ENCODE data around the gene PEPD. TPM values are rescaled to one million over a fixed set of nuclear protein-coding genes. Genes with fewer than 3 reads are reported as not detected.

The PEPD gene
- total RNA-seq, 2 experiments from 2014 or later, result 29.3 to 30.6 TPM

- Mint-ChIP-seq H3K27ac (no peak overlapping the region), H3K9me3 (no peaks in the 10 kb centered on the region), H3K4me3 (no peak overlapping the region), H3K27me3 (no peaks in the 10 kb centered on the region), H3K36me3 (no peaks in the 10 kb centered on the region), H3K4me1 (ENCODE audit: low read depth) (no peaks in the 10 kb centered on the region)
- ChIA-PET CTCF (interaction anchor here (0.7 to 1.5 kb wide), 2 partner anchors 11 to 382 kb away, joined by 3 to 5 read pairs; no protein-coding TSS in a partner anchor), POLR2A (no interaction called here)
- DNase-seq, result no peak
- intact Hi-C loops (cut with micrococcal nuclease), result no loop called here
These were observed 125.7 kb downstream of the PEPD start for GRCh38 chr19:33395561-33396550.

DNA sequence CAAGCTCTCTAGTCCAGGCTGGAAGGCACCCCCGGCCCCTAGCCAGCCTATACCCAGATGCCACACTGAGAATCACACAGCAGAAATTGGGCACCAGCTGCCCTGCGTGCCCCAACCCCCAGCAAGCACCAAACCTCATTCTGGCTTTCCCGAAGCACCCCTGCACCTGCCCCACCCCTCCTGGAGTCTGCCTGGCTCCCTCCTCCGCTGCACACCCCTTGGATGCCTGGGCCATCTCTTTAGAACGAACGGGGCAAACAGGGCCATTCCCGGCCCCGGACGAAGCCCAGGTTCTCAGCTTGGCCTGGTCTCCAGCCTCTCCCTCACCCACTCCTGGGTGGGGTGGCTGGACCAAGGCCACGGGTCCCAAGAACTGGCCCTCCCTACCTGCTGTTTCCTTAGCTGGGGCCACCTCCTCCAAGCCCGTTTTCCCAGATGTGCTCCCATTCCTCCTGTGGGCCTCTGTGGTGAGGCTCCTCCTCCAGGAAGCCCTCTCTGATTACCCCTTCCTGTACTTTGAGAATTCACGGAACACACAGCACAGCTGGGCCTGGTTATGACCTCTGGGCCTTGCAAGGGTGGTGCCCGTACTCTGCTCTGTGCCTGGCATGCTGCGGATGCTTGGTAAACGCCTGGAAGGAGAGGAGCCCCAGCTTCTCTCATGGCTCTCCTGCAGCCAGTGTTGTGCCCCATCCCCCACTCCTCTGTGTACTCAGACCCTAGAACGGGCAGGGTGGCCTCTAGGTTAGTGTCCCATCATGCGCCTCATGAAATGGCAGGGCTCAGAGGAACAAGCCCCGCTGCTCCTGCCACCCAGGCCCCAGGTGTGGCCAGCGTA is 126.6 kb downstream of the PEPD start:
- intact Hi-C loops (cut with micrococcal nuclease), result no loop called here
- Mint-ChIP-seq H3K4me1 (ENCODE audit: low read depth) (no peaks in the 10 kb centered on the region), H3K9me3 (no peaks in the 10 kb centered on the region), H3K27ac (no peak overlapping the region), H3K27me3 (no peaks in the 10 kb centered on the region), H3K36me3 (no peaks in the 10 kb centered on the region), H3K4me3 (no peak overlapping the region)
- CTCF ChIA-PET, result interaction anchor here (1.3 to 1.5 kb wide), 2 partner anchors 12 to 21 kb away, joined by 3 to 5 read pairs; no protein-coding TSS in a partner anchor
- no peak for DNase-seq
- POLR2A ChIA-PET, result no interaction called here

GRCh38 chr19:33394006-33394722 is 127.4 kb downstream of the PEPD start:
- intact Hi-C loops (cut with micrococcal nuclease), result no loop called here
- CTCF ChIA-PET, result interaction anchor here (1.3 kb wide), 1 partner anchor 22 kb away, joined by 3 read pairs; no protein-coding TSS in a partner anchor
- Mint-ChIP-seq H3K36me3 (no peaks in the 10 kb centered on the region), H3K4me3 (no peak overlapping the region), H3K27ac (no peak overlapping the region), H3K9me3 (no peaks in the 10 kb centered on the region), H3K4me1 (ENCODE audit: low read depth) (no peaks in the 10 kb centered on the region), H3K27me3 (no peaks in the 10 kb centered on the region)
- POLR2A ChIA-PET, result no interaction called here
- DNase-seq, result no peak

DNA sequence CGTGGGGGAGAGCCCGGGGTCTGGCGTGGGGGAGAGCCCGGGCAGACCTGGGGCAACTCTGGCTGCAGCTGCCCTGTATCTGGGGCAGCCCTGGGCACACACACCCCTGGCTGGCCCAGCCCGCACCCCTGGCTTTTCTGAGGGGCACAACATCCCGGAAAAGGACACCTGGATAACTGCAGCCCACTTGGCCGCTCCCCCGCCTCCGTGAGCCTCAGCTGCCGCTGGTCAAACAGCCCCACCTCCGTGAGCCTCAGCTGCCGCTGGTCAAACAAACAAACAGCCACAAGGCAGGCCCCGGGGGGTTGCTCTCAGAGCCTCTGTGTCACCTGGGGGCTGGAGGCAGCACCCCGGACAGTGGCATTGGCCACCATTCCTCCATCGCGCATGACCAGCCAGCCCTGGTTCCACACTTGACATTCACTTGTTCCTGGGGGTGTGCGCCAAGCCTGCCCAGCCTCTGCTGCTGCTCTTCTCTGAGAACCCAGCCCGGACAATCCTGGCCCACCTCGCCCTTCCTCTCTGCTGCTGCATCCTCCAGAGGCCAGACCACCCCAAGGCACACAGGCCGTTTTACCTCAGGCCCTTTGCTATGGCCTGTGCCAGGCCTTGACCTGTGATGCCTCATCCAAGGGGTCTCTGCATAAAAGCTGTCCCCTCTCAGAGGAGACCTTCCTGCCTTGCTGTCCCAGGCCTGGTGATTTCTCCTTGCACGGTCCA is 128.1 kb downstream of the PEPD start:
- no peaks in the 10 kb centered on the region for H3K9me3 Mint-ChIP-seq
- DNase-seq, result no peak
- no peaks in the 10 kb centered on the region for H3K27me3 Mint-ChIP-seq
- H3K36me3 Mint-ChIP-seq, result no peaks in the 10 kb centered on the region
- H3K4me3 Mint-ChIP-seq, result no peak overlapping the region
- CTCF ChIA-PET, result interaction anchor here (1.3 to 1.5 kb wide), 2 partner anchors 23 to 37 kb away, joined by 3 read pairs; no protein-coding TSS in a partner anchor
- intact Hi-C loops (cut with micrococcal nuclease), result no loop called here
- POLR2A ChIA-PET, result no interaction called here
- no peak overlapping the region for H3K27ac Mint-ChIP-seq
- H3K4me1 Mint-ChIP-seq (ENCODE audit: low read depth), result no peaks in the 10 kb centered on the region

- H3K27ac Mint-ChIP-seq, result no peak overlapping the region
- no peaks in the 10 kb centered on the region for H3K36me3 Mint-ChIP-seq
- no peaks in the 10 kb centered on the region for H3K4me1 Mint-ChIP-seq (ENCODE audit: low read depth)
- H3K27me3 Mint-ChIP-seq, result no peaks in the 10 kb centered on the region
- H3K9me3 Mint-ChIP-seq, result no peaks in the 10 kb centered on the region
- no peak for DNase-seq
- ChIA-PET POLR2A (no interaction called here), CTCF (interaction anchor here (0.9 to 1.5 kb wide), 2 partner anchors 11 to 38 kb away, joined by 3 read pairs; no protein-coding TSS in a partner anchor)
- intact Hi-C loops (cut with micrococcal nuclease), result no loop called here
- H3K4me3 Mint-ChIP-seq, result no peak overlapping the region
These were observed 129.0 kb downstream of the PEPD start for GRCh38 chr19:33392341-33393285.

DNA sequence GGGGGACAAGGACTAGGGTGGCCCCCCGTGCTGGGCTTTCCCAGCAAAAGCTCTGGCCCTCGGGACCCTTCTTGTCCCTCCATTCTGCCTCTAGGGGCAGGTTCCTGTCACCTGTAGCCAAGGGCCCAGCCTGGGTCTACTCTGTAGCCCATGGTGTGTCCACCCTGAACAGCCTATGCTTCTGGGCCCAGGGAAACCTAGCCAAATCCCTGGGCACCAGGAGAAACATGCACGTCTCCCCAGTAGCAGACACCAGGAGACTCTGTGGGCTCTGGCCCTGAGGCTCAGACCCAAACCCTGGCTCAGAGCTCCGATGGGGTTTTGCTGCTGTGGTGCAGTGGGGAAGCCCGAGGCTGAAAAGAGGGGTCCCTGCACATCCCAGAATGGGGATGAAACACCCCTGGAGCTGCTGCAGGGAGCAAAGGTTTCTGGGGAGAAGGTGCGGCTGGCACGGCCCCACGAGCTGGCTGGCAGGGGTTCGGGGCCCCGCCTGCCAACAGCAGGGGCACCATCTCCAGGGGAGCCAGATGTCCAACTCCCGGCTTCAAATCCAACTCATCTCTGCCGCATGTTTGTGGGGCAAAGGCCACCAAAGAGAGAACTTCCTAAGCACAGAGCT is 129.9 kb downstream of the PEPD start:
- Mint-ChIP-seq H3K27me3 (no peaks in the 10 kb centered on the region), H3K36me3 (no peaks in the 10 kb centered on the region), H3K4me1 (ENCODE audit: low read depth) (no peaks in the 10 kb centered on the region), H3K27ac (no peak overlapping the region), H3K9me3 (no peaks in the 10 kb centered on the region), H3K4me3 (no peak overlapping the region)
- intact Hi-C loops (cut with micrococcal nuclease), result no loop called here
- CTCF ChIA-PET, result interaction anchor here (0.9 kb wide), 1 partner anchor 10 kb away, joined by 3 read pairs; no protein-coding TSS in a partner anchor
- no peak for DNase-seq
- POLR2A ChIA-PET, result no interaction called here

DNA sequence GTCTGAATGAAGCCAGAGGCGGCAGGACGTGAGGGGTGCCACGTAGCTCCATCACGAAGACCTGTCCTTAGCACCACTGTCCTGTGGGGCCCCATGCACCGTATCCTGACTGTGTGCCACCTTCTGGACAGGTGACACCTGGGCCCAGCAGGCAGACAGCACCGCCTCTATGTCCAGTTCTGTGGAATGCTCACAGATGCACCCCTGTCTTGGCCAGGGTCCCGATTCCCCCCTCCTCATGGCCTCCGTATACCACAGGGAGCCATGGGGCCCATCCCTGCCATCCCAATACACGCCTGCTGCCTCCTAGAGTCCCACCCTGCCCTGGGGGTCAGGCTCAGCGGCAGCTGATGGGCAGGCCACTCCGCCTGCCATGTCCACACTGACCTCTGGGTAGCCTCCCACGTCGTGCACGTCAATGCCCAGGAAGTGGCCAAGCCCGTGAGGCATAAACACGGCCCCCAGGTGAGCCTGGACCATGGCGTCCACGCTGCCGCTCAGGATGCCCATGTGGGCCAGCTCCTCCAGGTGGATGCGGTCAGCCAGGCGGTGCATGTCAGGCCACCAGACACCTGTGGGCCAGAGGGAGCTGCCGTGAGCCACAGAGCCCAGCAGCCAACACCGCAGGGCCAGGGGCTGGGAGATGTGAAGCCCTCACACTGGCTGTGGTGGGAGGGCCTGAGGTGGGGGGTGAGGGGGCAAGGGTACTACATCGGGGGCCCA is 130.5 kb downstream of the PEPD start:
- intact Hi-C loops (cut with micrococcal nuclease), result no loop called here
- no peak for DNase-seq
- Mint-ChIP-seq H3K4me1 (ENCODE audit: low read depth) (no peaks in the 10 kb centered on the region), H3K36me3 (no peaks in the 10 kb centered on the region), H3K27me3 (no peaks in the 10 kb centered on the region), H3K9me3 (no peaks in the 10 kb centered on the region), H3K4me3 (no peak overlapping the region), H3K27ac (no peak overlapping the region)
- ChIA-PET CTCF (no interaction called here), POLR2A (no interaction called here)

- no peaks in the 10 kb centered on the region for H3K36me3 Mint-ChIP-seq
- intact Hi-C loops (cut with micrococcal nuclease), result no loop called here
- ChIA-PET CTCF (no interaction called here), POLR2A (no interaction called here)
- no peak overlapping the region for H3K4me3 Mint-ChIP-seq
- no peak for DNase-seq
- H3K9me3 Mint-ChIP-seq, result no peaks in the 10 kb centered on the region
- H3K4me1 Mint-ChIP-seq (ENCODE audit: low read depth), result no peaks in the 10 kb centered on the region
- no peaks in the 10 kb centered on the region for H3K27me3 Mint-ChIP-seq
- no peak overlapping the region for H3K27ac Mint-ChIP-seq
These were observed 131.3 kb downstream of the PEPD start for GRCh38 chr19:33390101-33390907.

- H3K36me3 Mint-ChIP-seq, result peaks cover 1% of the 10 kb centered on the region
- H3K27ac Mint-ChIP-seq, result no peak overlapping the region
- no peaks in the 10 kb centered on the region for H3K27me3 Mint-ChIP-seq
- DNase-seq, result no peak
- no peak overlapping the region for H3K4me3 Mint-ChIP-seq
- POLR2A ChIA-PET, result no interaction called here
- intact Hi-C loops (cut with micrococcal nuclease), result no loop called here
- H3K4me1 Mint-ChIP-seq (ENCODE audit: low read depth), result no peaks in the 10 kb centered on the region
- CTCF ChIA-PET, result no interaction called here
- no peaks in the 10 kb centered on the region for H3K9me3 Mint-ChIP-seq
These were observed 132.0 kb downstream of the PEPD start for GRCh38 chr19:33389421-33390100.
